ENCODE data around the gene GASK1A.

The GASK1A gene

DNA sequence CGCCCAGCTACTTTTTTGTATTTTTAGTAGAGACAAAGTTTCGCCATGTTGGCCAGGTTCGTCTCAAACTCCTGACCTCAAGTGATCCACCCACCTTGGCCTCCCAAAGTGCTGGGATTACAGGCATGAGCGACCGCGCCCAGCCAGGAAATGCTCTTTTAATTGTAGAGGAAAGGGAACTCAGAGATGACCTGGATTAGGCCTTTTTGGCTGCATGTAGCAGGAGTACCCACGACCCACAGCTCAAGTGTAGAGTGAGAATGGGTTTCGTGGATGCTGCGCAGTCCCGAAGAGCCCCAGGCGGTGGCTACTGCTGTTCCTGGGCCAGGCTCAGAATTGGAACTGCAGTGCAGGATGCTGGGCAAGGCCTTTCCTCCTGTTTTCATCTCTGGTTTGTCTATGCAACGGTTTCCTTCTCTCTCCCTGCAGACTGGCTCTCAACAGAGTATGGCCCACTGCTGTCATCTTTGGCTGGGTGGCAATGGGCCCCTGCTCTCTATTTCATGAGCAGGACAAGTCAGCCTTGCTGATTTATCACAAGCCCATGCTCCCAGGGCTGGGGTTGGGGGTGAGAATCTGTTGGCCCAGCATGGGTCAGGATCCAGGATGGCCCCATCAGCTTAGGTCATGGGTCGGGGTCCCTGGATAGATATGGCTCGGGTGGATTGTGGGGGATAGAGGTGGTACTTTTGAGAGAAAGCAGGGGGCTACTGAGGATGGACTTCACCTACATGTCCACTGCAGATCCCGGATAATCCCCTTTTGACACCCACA is 51.2 kb downstream of the GASK1A start:
- no peaks in the 10 kb centered on the region for H3K27me3 ChIP-seq
- intact Hi-C loops (cut with DNase I; ENCODE audit: low total_unique reads): loop anchor here (10.0 kb wide), 1 partner anchor 66 kb away; no protein-coding TSS in a partner anchor
- H3K27ac ChIP-seq: no peak overlapping the region
- DNase-seq: no peak
- peaks cover 0 to 10% (median 7%) of the 10 kb centered on the region in 3 donors for H3K36me3 ChIP-seq
- no peaks in the 10 kb centered on the region for H3K9me3 ChIP-seq
- no peak overlapping the region for H3K4me3 ChIP-seq
- H3K4me1 ChIP-seq: peaks cover 0 to 34% (median 8%) of the 10 kb centered on the region in 4 donors
- TF ChIP-seq CTCF (IDR thresholded peaks at IDR 0.05): no peak

DNA sequence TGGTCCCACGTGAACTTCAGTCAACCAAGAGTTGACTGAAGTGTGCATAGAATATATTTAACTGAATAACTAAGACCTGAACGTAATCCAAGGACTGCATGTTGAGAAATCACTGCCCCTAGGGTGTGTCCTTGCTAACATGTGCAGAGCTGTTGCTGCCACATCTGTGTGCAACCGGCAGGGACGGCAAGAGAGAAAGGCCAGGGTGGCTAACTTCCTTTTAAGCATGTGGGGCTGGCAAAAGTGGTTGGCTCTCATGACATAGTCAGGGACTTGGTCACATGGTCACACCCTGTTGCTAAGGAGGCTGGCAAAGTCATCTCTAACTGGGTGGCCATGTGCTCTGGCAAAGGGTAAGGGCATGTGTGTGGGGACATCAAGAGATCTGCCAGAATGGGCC is 52.4 kb downstream of the GASK1A start:
- intact Hi-C loops (cut with DNase I; ENCODE audit: low total_unique reads): loop anchor here (10.0 kb wide), 1 partner anchor 67 kb away; no protein-coding TSS in a partner anchor

DNA sequence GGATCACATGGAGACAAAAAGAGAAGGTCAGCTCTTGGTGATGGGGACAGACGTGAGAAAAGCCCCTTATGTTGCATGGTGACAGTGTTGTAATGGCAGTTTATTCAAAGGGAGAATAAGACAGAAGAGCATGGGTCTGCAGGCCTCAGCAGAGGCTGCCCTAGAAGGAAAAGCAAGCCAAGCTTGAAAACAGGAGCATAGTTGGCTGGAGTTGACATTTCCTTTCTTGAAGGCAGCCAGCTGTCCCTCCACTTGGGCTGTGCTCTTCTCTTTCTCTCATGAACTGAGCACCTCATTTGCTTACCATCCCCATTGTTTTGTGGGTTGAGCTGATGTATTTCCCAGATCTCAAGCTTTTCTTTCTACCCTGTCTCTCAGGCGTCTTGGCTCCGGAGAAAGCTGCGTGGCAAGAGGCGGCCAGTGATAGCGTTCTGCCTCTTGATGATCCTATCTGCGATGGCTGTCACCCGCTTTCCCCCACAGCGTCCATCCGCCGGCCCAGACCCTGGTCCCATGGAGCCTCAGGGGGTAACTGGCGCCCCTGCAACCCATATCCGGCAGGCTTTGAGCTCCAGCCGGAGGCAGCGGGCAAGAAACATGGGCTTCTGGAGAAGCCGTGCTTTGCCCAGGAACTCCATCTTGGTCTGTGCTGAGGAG is 52.9 kb downstream of the GASK1A start:
- Histone ChIP-seq H3K27me3 (no peaks in the 10 kb centered on the region), H3K9me3 (no peaks in the 10 kb centered on the region), H3K4me3 (no peak overlapping the region), H3K4me1 (peaks cover 0 to 18% (median 5%) of the 10 kb centered on the region in 4 donors), H3K36me3 (peaks cover 0 to 10% (median 7%) of the 10 kb centered on the region in 3 donors), H3K27ac (peak overlapping the region in 1 of 2 donors; percentile 19)
- DNase-seq: no peak
- intact Hi-C loops (cut with DNase I; ENCODE audit: low total_unique reads): loop anchor here (10.0 kb wide), 1 partner anchor 67 kb away; no protein-coding TSS in a partner anchor
- TF ChIP-seq CTCF (IDR thresholded peaks at IDR 0.05): no peak

More for the DNA sequence above, 52.4 kb downstream of the GASK1A start:
- Histone ChIP-seq H3K27me3 (no peaks in the 10 kb centered on the region), H3K9me3 (no peaks in the 10 kb centered on the region), H3K27ac (no peak overlapping the region), H3K36me3 (peaks cover 0 to 10% (median 7%) of the 10 kb centered on the region in 3 donors), H3K4me1 (peaks cover 0 to 23% (median 5%) of the 10 kb centered on the region in 4 donors), H3K4me3 (no peak overlapping the region)
- peak; percentile 48 to 89 for DNase-seq
- no peak for TF ChIP-seq CTCF (IDR thresholded peaks at IDR 0.05)

- intact Hi-C loops (cut with DNase I; ENCODE audit: low total_unique reads): loop anchor here (10.0 kb wide), 1 partner anchor 68 kb away; no protein-coding TSS in a partner anchor
- peaks cover 0 to 11% (median 5%) of the 10 kb centered on the region in 4 donors for H3K4me1 ChIP-seq
- no peak overlapping the region for H3K4me3 ChIP-seq
- DNase-seq: no peak
- TF ChIP-seq CTCF (IDR thresholded peaks at IDR 0.05): no peak
- H3K36me3 ChIP-seq: peaks cover 0 to 10% (median 7%) of the 10 kb centered on the region in 3 donors
- H3K9me3 ChIP-seq: no peaks in the 10 kb centered on the region
- H3K27me3 ChIP-seq: no peaks in the 10 kb centered on the region
- no peak overlapping the region for H3K27ac ChIP-seq
Measured at GRCh38 chr3:43032646-43033628, 53.8 kb downstream of the GASK1A start.

DNA sequence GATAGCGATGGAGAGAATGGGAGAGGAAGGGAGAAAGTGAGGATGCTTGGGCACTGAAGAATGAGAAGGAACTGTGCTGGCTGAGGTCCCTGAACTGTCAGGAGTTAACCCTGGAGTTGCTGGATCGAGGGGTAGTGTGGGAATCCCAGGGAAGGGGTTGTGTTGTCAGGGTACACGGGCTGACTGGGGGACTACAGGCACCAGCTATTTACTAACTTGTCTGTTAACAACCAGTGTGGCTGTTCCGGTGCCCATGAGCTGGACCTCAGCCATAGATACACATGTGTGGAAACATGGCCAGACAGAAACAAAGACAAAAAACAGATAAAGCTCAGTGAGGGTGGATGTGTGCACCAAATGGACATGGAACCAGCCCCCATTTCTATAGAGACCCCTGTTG is 55.1 kb downstream of the GASK1A start:
- peaks cover 0 to 10% (median 7%) of the 10 kb centered on the region in 3 donors for H3K36me3 ChIP-seq
- H3K4me1 ChIP-seq: peaks cover 0 to 11% (median 3%) of the 10 kb centered on the region in 4 donors
- DNase-seq: no peak
- no peak overlapping the region for H3K27ac ChIP-seq
- no peak for TF ChIP-seq CTCF (IDR thresholded peaks at IDR 0.05)
- no peaks in the 10 kb centered on the region for H3K9me3 ChIP-seq
- H3K4me3 ChIP-seq: no peak overlapping the region
- intact Hi-C loops (cut with DNase I; ENCODE audit: low total_unique reads): loop anchor here (10.0 kb wide), 1 partner anchor 69 kb away; no protein-coding TSS in a partner anchor
- no peaks in the 10 kb centered on the region for H3K27me3 ChIP-seq

All from tibial artery (tissue), 4 donors.